ENCODE results near the gene UTP4. TPM values are rescaled to one million over a fixed set of nuclear protein-coding genes. Genes with fewer than 3 reads are reported as not detected.

UTP4 gene
- polyA plus RNA-seq, 1 donor from 2014 or later, result 18.5 TPM

- TF ChIP-seq POLR2AphosphoS5 (IDR thresholded peaks at IDR 0.05) (no peak), TAF1 (IDR thresholded peaks at IDR 0.05; ENCODE audit: low read depth) (no peak), EZH2 (IDR thresholded peaks at IDR 0.05; ENCODE audit: borderline replicate concordance, insufficient read depth, low read length, poor library complexity, severe bottlenecking) (no peak), SMC3 (conservative IDR thresholded peaks at IDR 0.05; ENCODE audit: poor library complexity) (no peak), CTCF (IDR thresholded peaks at IDR 0.05; ENCODE audit: poor library complexity, severe bottlenecking) (no peak), RAD21 (conservative IDR thresholded peaks at IDR 0.05) (no peak), EP300 (conservative IDR thresholded peaks at IDR 0.05; ENCODE audit: poor library complexity, severe bottlenecking) (no peak), MXI1 (conservative IDR thresholded peaks at IDR 0.05; ENCODE audit: poor library complexity, severe bottlenecking) (no peak), REST (IDR thresholded peaks at IDR 0.05; ENCODE audit: borderline replicate concordance) (no peak)
- Histone ChIP-seq H3K79me2 (replicated peaks; ENCODE audit: insufficient read depth, low read length) (peaks cover 13% of the 10 kb centered on the region), H3K4me2 (ENCODE audit: low read length) (no peak overlapping the region), H2AFZ (ENCODE audit: low read depth, low read length) (no peak overlapping the region), H3K9me3 (ENCODE audit: low read length) (no peaks in the 10 kb centered on the region), H3F3A (ENCODE audit: insufficient read depth, low read length, poor library complexity, severe bottlenecking) (no peaks in the 10 kb centered on the region), H3K9ac (ENCODE audit: low read length) (no peak overlapping the region), H3K27me3 (ENCODE audit: insufficient read depth, low read depth, low read length) (no peaks in the 10 kb centered on the region), H4K20me1 (ENCODE audit: insufficient read depth) (no peaks in the 10 kb centered on the region), H3K27ac (ENCODE audit: low read length) (no peak overlapping the region), H3K36me3 (ENCODE audit: insufficient read depth, low read length) (peaks cover 8% of the 10 kb centered on the region), H3K9me2 (ENCODE audit: insufficient read depth, low read length) (no peaks in the 10 kb centered on the region), H3K4me3 (ENCODE audit: low read length) (no peak overlapping the region)
These were observed 16.1 kb upstream of the UTP4 start for GRCh38 chr16:69116256-69116875.

GRCh38 chr16:69116906-69117305 is 15.5 kb upstream of the UTP4 start:
- Histone ChIP-seq H3K27ac (ENCODE audit: low read length) (no peak overlapping the region), H4K20me1 (ENCODE audit: insufficient read depth) (no peaks in the 10 kb centered on the region), H3K4me3 (ENCODE audit: low read length) (no peak overlapping the region), H3K27me3 (ENCODE audit: insufficient read depth, low read depth, low read length) (no peaks in the 10 kb centered on the region), H3K36me3 (ENCODE audit: insufficient read depth, low read length) (peaks cover 8% of the 10 kb centered on the region), H3F3A (ENCODE audit: insufficient read depth, low read length, poor library complexity, severe bottlenecking) (no peaks in the 10 kb centered on the region), H3K9me2 (ENCODE audit: insufficient read depth, low read length) (no peaks in the 10 kb centered on the region), H2AFZ (ENCODE audit: low read depth, low read length) (no peak overlapping the region), H3K9me3 (ENCODE audit: low read length) (no peaks in the 10 kb centered on the region), H3K9ac (ENCODE audit: low read length) (no peak overlapping the region), H3K79me2 (replicated peaks; ENCODE audit: insufficient read depth, low read length) (peaks cover 10% of the 10 kb centered on the region), H3K4me2 (ENCODE audit: low read length) (no peak overlapping the region)
- TF ChIP-seq MXI1 (conservative IDR thresholded peaks at IDR 0.05; ENCODE audit: poor library complexity, severe bottlenecking) (no peak), REST (IDR thresholded peaks at IDR 0.05; ENCODE audit: borderline replicate concordance) (no peak), RAD21 (conservative IDR thresholded peaks at IDR 0.05) (no peak), POLR2AphosphoS5 (IDR thresholded peaks at IDR 0.05) (no peak)
